HG03095 (cell line): ENCODE results near the gene CCSER1.
"Not testable (repeated sequence)": the region's sequence is repeated elsewhere in the genome, so short reads cannot be mapped to it uniquely, and the experiment has no call there.

Source experiments
- ATAC-seq: cut with Tn5 transposase; IDR thresholded peaks from one replicate; pipeline ENCODE4 v1.9.1; 2021; ENCODE audit warnings: moderate library complexity; ENCODE audit not compliant: unreplicated experiment

CCSER1 gene

DNA sequence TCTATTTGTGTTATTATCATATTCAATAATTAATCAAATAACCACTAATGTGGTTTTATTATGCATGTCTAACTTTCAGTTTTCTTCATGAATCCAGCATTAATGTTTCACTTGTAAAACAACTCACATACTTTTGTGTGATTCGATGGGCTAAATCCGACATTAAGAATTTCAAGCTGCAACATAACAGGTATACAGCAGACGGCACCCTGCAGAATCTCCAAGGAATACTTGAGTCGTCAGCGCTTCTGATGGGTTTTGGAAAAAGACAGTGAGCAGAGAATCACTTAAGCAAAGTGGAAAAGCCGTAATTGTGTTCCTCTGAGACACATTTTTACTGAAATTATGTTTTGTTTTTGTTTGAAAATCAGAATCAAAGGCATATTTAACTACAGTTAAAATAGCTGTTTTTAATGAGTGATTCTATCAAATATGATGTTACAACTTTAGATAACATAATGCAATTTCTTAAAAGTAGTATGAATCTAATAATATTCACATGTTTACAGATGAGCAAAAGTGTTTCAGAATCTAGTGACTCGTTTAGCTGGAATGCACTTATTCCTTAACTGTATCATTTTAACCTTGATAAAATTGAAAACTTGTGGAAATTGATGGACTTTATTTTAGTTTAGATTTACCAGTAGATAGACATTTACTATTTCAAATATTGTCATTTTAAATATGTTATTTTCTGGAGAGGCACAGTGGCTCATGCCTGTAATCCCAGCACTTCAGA is 514.8 kb downstream of the CCSER1 start:
- ATAC-seq, result no peak

DNA sequence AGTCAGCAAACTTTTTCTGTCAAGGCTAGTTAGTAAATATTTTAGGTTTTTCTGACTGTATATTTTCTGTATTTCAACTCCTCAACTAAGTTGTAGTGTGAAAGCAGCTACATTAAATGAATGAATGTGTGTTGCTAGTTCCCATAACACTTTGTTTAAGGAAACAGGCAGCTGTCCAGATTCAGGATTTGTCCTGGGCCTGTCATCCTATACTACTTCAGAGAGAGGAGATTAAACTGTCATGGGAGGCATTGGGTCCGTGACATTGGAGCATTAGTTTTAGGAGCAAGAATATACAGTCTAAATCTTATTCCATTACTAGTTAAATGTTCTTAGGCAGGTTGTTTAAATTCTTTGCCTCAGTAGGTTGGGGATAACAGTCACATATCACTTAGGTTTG is 516.0 kb downstream of the CCSER1 start:
- no peak for ATAC-seq

DNA sequence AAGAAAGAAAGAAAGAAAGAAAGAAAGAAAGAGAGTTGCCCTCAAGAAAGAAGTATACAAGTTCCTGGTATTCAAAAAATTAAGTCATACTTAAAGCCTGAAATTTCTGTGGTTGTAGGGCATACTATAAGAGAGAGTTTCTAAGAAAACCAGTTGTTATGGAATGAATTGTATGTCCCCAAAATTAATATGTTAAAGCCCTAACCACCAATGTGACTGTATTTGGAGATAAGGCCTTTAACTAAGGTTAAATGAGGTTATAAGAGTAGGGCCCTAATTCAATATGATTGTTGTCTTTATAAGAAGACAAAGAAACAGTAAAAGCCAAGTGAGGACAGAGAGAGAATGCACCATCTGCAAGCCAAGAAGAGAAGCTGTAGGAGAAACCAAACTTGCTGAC is 521.1 kb downstream of the CCSER1 start:
- ATAC-seq, result no peak

DNA sequence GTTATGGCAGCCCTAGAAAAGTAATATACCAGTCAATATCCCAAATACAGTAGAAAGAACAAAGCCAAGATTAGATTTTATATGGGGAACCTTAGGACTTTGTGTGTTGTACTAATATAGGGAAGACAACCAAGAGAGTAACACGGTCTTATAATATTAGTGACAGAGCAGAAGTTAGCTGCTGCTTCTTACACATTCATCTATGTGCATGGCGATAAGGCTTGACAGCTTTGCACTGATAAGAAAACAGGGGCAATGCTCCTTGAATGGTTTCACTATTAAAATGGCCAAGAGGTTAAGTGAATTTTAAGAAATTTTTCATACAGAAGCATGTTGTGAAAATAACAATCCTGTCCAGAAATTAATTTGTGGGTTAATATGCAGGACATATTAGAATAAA is 521.6 kb downstream of the CCSER1 start:
- ATAC-seq, result no peak

DNA sequence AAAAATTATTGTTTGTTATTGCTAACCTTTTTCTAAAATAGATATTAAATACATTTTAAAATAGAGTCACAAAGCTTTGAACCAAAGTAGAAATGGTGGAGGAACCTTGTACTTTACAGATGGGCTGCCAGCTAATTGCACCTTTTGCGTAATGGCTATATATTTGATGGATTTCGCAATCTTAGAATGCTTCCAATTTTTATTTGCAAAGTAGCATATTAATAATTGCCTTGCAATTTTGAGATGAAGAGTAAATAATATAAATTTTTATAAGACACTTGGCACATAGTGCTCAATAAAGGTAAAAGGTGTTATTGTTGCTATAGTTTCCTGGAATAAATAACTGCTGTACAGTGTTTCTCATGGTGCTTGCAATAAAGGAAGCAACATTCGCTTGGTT is 533.5 kb downstream of the CCSER1 start:
- ATAC-seq, result no peak

DNA sequence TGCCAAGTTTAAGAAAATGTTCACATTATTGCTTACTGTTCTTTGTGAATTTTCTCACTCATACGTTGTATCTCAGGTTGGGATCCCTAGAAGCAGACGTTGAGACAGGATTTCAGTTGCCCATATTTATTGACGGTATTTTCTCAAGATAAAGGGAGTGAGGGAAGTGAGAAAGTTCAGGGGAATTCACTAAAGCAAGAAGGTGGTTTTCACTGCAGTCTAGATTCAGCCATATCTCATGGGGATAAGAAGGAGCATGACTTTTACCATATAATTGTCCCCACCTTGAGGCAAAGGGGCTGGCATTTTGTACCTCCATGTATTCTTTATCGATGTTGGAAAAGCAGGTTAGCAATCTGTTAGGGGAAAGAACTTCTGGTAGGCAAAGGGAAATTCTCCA is 543.0 kb downstream of the CCSER1 start:
- no peak for ATAC-seq

DNA sequence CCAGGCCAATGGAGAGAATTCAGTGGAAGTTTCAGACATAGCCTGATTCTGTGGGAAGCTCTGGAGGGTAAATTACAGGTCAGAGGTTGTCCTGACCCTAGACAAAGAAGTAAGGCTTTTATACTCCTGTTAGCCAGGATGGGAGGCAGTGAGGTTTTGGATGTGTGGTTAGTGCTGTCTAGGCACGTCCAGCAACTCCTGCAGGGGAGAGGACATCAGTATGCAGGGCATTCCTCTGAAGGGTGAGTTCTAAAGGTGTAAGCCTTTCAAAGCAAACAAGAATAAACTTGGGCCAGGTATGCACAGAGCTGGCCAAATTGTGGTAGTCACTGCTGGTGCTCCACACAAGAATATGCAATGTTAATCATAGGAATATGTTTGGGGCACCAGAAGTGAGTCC is 562.5 kb downstream of the CCSER1 start:
- no peak for ATAC-seq

DNA sequence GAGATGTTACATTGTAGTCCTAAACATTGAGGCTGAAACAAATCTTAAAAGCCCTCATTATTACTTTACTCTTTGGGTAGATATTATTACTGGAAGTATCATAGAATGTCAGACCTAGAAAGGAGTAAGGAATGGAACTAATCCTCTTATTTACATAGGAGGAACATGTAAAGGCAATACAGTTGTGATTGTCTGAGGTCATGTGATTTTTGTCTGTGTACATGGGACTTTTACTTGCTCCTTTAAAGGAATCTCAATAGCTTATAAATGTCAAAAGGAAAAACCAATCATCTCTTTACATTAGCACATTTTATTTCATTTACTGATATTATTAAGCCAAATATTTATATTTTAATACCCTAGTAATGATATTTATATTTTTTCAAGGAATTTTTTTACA is 568.2 kb downstream of the CCSER1 start:
- no peak for ATAC-seq

DNA sequence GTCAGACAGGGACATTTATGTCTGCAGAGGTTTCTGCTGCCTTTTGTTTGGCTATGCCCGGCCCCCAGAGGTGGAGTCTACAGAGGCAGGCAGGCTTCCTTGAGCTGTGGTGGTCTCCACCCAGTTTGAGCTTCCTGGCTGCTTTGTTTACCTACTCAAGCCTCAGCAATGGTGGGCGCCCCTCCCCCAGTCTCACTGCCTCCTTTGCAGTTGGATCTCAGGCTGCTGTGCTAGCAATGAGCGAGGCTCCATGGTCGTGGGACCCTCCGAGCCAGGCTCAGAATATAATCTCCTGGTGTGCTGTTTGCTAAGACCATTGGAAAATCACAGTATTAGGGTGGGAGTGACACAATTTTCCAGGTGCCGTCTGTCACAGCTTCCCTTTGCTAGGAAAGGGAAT is 578.3 kb downstream of the CCSER1 start:
- ATAC-seq, result not testable (repeated sequence)

DNA sequence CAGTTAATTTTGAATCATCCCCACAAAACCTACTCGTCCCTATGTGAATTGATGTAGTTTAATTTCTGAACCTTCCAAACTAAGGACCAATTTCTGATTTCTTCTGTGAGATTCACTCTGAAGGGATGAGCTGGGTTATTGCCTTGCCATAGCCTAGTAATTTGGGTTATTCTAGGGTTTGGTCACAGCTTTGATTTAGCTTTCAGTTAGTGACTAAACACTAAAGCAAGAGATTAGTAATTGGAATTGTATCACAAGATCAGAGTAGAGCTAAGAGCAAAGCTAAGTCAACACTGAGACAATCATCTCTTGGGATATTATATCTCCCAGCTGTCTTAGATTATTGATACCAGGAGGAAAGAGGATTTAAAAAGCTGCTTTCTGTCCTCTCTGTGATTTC is 588.0 kb downstream of the CCSER1 start:
- ATAC-seq, result no peak

DNA sequence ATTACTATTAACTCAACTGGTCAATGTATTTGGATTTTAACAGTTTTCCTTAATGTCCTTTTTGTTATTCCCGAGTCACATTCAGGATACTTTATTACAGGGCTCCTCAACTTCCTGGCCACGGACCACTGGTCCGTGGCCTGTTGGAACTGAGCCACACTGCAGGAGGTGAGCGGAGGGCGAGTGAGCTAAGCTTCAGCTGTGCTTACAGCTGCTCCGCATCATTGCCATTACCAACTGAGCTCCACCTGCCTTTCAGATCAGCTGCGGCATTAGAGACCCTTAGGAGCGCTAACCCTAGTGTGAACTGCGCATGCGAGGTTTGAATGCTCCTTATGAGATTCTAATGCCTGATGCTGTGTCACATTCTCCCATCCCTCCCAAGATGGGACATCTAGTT is 591.7 kb downstream of the CCSER1 start:
- ATAC-seq, result no peak

DNA sequence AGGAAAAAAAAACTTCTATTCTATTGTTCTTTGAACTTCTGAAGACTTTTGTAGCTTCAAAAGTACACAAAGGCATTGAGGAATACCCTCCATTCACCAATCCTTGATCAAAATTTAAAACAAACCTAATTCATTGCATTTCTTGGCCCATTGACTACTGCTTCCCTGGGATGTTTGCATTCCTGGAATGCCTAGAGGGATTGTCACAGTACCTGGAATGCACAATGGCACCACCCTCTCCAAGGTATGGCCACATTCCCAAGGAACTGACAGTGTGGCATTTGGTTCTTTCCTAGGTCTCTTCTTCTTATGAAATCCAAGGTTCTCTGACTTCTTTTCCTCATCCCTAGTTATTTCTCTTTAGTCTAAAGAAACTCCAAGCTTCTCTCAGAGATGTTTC is 600.7 kb downstream of the CCSER1 start:
- ATAC-seq, result no peak

DNA sequence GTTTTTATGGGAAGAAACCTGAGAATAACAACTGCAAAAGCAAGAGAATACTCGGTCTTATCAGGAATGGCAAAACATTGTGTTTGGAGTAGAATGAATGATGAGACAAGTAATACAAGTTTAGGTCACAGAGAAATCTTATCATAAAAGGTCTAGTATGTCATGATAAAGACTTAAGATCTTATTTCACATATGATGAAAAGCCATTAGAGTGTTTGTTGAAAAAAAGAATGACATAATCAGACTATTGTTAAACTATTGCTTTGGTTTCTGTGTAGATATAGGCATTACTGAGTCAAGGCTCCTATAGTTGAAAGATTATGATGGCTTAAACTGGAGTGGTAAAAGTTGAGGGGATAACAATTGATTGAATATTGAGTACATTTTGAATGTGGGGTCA is 603.6 kb downstream of the CCSER1 start:
- ATAC-seq, result no peak

DNA sequence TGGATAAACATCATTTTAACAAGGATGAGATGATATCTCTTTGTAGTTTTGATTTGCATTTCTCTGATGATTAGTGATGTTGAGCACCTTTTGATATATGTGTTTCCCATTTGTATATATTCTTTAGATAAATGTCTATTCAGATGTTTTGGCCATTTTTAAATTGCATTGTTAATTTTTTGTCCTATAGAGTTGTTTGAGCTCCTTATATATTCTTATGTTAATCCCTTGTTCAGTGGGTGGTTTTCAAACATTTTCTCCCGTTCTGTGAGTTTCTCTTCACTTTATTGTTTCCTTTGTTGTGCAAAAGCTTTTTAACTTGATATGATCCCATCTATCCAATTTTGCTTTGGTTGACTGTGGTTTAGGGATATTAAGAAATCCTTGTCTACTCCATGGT is 606.0 kb downstream of the CCSER1 start:
- ATAC-seq, result no peak

DNA sequence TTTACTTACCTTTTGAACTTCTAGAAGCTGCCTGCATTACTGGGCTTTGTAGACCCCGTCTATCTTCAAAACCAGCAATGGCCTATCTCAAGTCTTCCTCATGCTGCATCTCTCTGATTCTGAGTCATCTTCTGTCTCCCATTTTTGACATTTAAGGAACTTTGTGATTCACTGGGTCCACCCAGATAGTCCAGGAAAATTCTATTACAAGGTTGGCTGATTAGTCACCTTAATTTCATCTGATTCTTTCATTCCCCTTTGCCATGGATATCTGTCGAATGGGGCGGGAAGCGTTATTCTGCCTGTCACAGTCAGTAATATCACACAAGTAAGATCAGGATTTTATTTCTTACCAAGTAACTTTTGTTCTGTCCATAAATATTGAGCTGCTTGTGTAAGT is 618.0 kb downstream of the CCSER1 start:
- no peak for ATAC-seq

DNA sequence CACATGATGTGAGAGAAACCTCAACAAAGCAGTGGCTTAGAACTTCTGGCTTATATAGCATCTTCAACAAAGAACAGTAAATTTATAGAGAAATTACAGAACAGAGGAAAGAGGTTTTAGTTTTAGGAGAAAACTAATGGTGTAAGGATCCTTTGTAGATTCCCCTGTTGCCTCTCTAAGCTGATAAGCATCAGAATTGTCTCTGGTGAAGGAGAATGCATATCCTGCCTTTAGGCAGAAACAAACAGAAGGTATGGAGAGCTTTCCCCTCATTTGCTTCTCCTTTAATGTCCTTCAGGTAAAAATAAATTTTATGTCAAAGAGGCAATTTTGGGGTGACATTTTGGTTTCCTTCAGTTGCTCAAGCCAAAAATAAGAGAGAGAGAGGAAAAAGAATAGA is 625.9 kb downstream of the CCSER1 start:
- ATAC-seq, result no peak

DNA sequence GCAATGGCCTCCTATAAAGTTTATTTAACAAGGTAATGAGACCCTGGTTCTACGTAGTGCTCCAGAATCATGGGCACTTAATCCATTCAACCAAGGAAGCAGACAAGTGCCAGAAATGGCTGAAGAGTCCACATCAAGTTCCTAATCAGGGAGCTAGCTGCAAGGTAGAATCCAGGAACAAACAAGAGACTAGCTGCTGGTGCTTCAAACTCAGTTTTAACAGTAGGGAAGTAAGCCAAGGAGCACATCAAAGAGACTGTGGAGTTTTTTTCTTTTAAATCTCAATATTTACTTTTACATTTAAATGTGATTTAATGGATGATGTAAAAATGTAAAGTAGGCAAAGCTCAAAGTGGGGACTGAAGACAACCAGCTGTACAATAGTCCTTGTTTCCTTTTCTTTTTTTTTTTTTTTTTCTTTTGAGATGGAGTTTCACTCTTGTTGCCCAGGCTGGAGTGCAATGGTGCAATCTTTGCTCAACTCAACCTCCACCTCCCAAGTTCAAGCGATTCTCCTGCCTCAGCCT is 630.4 kb downstream of the CCSER1 start:
- no peak for ATAC-seq

DNA sequence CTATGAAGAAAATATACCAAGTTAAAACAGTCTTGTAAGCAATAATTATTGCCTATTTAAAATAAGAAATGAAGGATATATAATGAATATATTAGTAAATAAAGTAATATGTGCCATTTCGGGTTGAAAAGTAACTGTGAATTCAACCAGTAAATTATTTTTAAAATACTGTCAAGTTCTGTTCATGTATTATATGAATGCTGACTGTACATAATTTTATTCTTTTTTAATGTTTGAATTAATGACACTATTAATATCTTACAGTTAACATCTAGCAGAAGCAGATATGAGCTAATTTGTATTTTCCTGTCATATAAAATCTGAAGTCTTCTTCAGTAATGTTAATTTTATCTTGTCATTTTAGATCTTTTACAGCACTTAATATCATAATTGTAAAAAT is 632.9 kb downstream of the CCSER1 start:
- no peak for ATAC-seq

DNA sequence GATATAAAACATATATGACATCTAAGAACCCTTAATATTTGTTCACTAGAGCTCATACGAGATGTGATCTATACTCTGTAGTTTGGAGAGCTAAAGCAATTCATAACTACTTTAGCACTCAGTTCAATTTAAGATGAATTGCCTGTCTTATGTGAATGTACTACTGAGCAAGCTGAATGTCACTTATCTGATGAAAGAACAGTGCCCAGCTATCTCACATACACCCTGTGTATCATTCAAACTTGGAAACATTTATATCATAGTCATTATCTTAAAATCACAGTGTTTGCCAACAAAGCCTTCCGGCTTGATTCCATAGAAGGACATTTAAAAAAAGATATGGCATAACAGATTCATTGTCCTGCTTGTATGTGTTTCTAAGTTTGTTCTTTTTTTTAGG is 639.6 kb downstream of the CCSER1 start:
- no peak for ATAC-seq

DNA sequence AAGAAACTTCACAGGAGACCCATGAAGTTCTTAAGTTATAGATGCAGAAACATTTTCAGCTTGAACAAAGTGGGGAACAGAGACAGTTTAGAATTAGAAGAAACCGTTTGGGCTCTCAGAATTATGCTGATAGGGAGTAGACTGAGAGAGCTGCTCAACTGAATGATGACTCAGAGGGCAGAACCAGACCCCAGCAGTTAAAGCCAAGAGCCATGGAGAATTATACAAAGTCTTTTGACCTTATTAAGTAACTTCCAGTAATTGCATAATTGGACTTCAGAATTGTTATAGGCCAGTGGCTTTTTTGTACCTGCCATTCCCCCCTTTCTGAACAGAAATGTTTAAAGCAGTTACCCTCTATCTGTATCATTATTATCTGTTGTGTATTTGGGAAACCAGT is 642.1 kb downstream of the CCSER1 start:
- no peak for ATAC-seq

DNA sequence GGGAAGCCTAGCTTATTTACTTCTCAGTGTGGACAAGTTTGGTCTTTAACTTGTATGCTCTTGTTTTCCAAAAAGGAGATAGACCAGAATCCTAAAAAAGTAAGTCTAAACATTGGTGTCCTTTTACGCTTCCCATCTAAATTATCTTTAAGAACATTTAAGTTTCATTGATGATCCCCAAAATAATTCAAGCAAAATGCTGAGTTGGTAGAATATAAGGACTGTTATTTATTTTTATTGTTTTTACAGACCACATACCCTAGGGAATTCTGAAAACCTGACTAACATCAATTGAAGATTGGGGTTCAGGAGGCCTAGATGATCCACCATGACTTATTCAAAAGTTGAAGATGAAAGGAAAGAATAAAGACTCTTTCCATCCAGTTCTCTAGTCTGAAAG is 653.0 kb downstream of the CCSER1 start:
- no peak for ATAC-seq

DNA sequence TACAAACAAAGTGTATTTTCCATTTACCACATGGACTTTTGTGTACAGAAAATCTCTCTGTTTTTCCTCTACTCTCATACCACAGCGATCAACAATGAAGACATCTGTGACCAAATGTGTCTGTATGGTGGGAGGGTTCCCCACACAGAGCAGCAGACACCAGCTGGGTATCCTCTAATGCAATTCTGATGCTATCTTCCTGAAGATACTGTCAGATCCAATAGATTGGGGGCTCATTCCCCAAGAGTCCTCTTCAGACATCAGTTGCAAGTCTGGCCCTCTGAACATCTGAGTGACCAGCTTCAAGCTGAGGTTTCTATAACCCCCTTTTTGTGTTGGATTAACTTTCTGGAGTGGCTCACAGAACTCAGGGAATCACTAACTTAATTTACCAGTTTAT is 659.4 kb downstream of the CCSER1 start:
- no peak for ATAC-seq

DNA sequence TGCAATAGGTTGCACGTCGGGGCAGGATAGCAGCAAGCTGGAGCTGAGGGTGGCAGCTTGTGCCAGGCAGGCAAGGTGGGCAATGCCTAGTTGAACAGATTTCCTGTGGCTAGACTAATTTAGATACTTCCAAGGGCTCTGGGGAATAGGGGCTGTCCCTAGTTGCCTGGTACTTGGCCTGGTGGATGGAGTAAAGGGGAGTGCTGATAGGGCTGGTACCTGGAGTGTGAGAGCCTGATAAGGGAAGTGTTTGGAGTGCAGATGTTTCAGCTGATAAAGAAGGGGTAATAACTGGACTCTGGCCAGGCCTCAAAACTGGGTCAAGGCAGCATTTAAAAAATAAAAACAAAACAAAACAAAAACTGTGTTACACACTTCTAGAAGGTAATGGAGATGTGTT is 665.5 kb downstream of the CCSER1 start:
- no peak for ATAC-seq
